ENCODE results near the gene MICAL2.

GRCh38 chr11:12182302-12182675 lies 71.9 kb downstream of the MICAL2 start:
- TF ChIP-seq SREBF2 (IDR thresholded peaks at IDR 0.05) (no peak), MAX (IDR thresholded peaks at IDR 0.05) (no peak), POLR2A (IDR thresholded peaks at IDR 0.05; ENCODE audit: low read length) (no peak), MAZ (IDR thresholded peaks at IDR 0.05; ENCODE audit: borderline replicate concordance, low read depth, low read length) (no peak), CBX8 (IDR thresholded peaks at IDR 0.05) (no peak), RCOR1 (IDR thresholded peaks at IDR 0.05; ENCODE audit: low read depth, low read length) (no peak), HMGXB4 (CRISPR knock-in tag; IDR thresholded peaks at IDR 0.05; ENCODE audit: borderline replicate concordance) (no peak), SMC3 (IDR thresholded peaks at IDR 0.05) (no peak), ESRRA (IDR thresholded peaks at IDR 0.05; ENCODE audit: borderline replicate concordance, low read length) (no peak), RFX5 (IDR thresholded peaks at IDR 0.05) (no peak), EP300 (IDR thresholded peaks at IDR 0.05) (no peak)
- TF ChIP-seq, protein P1, sequence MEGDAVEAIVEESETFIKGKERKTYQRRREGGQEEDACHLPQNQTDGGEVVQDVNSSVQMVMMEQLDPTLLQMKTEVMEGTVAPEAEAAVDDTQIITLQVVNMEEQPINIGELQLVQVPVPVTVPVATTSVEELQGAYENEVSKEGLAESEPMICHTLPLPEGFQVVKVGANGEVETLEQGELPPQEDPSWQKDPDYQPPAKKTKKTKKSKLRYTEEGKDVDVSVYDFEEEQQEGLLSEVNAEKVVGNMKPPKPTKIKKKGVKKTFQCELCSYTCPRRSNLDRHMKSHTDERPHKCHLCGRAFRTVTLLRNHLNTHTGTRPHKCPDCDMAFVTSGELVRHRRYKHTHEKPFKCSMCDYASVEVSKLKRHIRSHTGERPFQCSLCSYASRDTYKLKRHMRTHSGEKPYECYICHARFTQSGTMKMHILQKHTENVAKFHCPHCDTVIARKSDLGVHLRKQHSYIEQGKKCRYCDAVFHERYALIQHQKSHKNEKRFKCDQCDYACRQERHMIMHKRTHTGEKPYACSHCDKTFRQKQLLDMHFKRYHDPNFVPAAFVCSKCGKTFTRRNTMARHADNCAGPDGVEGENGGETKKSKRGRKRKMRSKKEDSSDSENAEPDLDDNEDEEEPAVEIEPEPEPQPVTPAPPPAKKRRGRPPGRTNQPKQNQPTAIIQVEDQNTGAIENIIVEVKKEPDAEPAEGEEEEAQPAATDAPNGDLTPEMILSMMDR (IDR thresholded peaks at IDR 0.05) = no peak
- TF ChIP-seq, protein P2, sequence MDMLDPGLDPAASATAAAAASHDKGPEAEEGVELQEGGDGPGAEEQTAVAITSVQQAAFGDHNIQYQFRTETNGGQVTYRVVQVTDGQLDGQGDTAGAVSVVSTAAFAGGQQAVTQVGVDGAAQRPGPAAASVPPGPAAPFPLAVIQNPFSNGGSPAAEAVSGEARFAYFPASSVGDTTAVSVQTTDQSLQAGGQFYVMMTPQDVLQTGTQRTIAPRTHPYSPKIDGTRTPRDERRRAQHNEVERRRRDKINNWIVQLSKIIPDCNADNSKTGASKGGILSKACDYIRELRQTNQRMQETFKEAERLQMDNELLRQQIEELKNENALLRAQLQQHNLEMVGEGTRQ (IDR thresholded peaks at IDR 0.05) = no peak

All from A549 (cell line).